GM21737 (cell line): ENCODE measurements around the gene PITX1.
"Not testable (repeated sequence)": the region's sequence is repeated elsewhere in the genome, so short reads cannot be mapped to it uniquely, and the experiment has no call there.

Experiments
- ATAC-seq: cut with Tn5 transposase; IDR thresholded peaks from one replicate; pipeline ENCODE4 v1.9.1; 2021; ENCODE audit warnings: mild to moderate bottlenecking, moderate library complexity; ENCODE audit not compliant: unreplicated experiment

PITX1 gene

GRCh38 chr5:135011355-135012032 is 22.5 kb downstream of the PITX1 start:
- no peak for ATAC-seq

- no peak for ATAC-seq
Measured at GRCh38 chr5:135010502-135011354, 23.3 kb downstream of the PITX1 start.

- ATAC-seq: no peak
Measured at GRCh38 chr5:135009736-135010501, 24.1 kb downstream of the PITX1 start.

DNA sequence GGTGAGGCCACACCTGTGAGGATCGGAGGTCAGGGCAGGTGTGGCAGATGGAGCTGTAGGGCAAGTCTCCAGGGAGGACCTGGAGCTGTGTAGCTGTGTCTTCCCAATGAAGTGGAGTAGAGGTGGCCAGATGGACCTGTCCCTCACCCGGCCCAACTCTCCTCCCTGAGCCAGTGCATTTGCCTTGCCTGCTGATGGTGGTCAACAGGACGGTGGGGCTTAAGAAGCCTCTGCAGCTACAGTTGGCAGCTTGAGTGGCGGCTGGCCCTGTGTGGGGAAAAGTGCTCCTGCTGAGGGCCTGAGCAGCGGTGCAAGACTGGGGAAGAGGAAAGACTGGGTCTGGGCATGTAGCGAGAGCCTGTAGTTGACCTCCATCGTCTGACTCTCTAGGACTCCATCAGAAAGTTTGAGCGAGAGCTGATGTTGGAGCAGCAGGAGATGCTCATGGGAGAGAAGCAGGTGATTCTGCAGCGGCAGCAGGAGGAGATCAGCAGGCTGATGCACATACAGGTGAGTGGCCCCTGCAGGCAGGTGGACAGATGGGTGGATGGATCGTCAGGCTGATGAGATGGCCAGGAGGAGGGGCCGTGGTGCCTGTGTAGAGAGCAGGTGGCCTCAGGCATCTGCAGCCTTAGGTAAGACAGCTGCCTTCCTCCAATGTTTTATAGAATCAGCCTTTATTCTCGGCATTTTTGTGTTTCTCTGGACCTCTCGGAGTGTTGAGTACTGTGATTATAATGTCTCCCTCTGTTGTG is 24.9 kb downstream of the PITX1 start:
- ATAC-seq: no peak

DNA sequence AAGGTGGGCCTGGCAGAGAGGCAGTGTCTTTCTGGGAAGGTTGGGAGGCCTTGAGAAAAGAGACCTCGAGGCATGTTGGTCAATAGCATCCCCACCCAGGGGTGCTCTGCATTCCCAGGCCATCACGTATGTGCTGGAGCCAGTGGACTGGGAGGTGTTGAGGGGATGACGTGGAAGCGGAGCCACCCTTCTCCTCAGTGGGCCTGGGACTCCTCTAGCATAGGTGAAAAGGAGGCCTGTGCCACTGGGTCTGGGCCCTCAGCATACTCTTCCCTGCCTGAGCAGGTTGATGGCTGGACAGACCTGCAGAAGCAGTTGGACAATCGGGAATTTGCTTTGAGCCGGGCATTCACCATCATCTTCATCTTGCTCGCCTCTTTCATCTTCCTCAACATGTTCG is 25.5 kb downstream of the PITX1 start:
- no peak for ATAC-seq

DNA sequence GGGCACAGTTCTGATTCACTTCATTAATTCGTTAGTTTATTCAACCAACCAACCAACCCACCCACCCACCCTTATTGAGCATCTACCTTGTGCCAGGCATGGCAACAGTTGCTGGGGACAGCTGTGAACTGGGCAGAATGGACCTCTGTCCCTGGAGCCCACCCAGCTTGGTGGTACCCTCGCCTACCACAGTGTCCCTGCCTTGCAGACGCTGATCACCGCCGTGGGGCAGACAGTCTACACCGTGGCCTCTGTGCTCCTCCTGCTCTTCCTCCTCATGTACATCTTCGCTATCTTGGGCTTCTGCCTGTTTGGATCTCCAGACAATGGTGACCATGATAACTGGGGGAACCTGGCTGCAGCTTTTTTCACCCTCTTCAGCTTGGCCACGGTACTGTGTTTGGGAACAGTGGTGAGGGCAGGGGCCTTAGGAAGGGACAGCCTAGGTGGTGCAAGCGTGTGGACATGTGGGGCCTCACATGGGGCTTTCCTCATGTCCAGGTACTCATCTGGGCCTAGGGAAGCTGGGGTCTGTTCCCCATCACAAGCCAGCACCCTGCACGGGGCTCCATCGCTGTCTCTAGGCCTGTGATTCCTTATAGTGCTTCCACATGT is 26.2 kb downstream of the PITX1 start:
- ATAC-seq: no peak

DNA sequence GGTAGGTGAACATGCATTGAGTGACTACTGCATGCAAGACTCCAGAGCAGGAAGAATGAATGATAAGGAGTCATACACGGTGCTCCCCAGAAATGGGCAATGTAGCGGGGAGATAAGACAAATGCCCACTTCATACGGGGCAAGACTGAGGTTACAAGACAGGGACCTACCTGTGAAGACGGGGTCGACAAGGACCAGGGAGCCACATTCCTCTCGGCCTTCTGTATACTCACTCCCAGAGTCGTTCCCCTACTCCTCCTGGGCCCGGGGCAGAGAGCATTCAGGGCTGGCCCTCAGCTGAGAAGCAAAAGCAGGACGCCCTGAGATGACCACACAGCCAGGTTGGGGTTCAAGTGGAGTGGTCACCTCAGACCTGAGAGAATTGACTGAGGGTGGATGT is 26.7 kb downstream of the PITX1 start:
- no peak for ATAC-seq

- no peak for ATAC-seq
Measured at GRCh38 chr5:135005076-135005475, 29.0 kb downstream of the PITX1 start.

DNA sequence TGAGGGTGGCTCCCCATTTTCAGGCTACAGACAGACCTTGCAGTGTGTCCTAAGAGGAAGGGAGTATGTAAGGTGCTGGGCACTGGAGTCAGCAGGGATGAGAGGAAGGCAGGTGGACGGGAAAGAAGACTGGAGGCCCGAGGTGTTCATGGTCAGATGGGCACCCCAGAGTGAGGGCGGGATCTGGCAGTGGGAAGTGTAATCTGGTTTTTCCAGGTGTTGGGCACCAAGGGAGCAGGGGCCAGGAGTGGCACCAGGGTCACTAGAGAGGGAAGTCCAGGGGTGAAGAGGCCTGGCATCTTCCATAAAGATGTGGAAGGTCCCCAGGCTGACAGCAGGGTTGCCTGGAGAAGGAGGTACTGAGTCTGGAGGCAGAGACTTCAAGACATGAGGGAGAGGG is 29.7 kb downstream of the PITX1 start:
- ATAC-seq: no peak

GRCh38 chr5:134998068-134998467 is 36.0 kb downstream of the PITX1 start:
- not testable (repeated sequence) for ATAC-seq

DNA sequence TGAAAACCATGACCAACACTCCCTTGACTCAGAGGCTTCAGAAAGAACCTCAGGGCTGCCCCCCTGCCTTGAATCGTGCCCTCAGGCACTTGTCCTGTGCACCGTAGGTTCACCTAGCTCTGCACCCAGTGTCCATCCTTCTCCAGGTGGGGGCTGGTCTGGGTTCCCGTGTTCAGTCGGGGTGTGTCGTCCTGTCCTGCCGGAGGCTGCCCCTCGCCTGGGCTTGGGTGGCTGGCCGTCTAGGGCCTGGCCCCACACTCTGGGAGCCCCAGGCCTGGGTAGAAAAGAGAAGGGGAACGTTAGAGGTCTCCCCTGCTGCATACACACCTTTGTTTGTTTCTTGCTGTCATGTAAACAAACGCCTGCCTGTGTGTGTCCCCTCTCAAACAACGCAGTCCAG is 37.0 kb downstream of the PITX1 start:
- no peak for ATAC-seq

DNA sequence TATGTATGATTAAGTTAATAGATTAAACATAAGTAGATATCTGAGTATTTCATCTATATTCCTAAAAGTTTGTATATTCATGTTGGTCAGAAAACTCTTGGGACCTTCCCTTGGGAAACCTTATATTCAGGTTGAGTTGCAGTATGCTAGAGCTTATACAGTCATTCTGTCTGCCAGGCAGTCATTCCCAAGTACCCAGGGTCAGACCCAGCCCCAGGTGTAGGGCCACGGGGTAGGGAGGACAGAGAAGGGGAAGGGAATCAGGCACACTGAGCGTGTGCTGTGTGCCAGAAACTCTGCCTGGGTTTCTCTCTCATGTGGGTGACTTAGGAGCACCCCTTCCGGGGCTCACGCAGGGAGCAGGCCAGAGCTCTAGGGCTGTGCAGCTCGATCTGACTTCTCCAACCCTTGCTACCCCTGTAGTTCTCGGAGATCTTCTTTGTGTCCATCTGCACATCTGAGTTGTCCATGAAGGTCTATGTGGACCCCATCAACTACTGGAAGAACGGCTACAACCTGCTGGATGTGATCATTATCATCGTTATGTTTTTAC is 38.1 kb downstream of the PITX1 start:
- ATAC-seq: no peak

DNA sequence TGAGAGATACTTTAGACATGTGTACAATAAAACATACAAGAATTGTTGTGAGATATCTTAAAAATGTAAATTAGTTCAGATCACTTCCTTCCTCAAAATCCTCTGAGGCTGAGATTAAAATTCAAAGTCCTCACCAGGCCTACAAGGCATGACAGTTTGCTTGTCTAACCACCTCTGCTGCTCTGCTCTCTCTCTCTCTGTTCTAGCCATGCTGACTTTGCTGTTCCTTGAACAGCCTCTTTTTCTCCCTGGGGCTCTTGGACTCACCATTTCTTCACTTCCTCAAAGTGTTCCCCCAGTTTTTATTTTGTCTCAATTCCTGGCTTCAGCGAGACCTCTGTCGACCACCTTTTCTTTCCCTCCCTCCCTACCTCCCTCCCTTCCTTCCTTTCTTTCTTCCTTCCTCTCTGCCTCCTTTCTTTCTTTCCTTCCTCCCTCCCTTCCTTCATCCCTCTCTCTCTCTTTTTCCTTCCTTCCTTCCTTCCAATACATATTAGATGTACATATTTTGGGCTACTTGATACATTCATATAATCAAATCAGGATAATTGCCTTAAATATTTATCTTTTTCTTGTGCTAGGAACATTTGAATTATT is 39.4 kb downstream of the PITX1 start:
- no peak for ATAC-seq

DNA sequence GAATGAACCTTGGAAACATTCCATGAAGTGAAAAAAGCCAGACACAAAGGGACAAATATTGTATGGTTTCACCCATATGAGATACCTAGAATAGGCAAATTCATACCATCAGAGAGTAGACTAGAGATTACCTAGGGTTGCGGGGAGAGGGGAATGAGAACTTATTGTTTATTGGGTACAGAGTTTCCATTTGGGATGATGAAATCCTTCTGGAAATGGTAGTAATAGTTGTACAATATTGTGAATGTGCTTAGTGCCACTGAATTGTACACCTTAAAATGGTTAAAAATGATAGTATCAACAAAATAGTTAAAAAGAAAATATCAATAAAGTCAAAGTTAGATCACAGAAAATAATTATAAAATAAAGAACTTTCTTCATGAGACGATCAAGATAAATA is 40.9 kb downstream of the PITX1 start:
- no peak for ATAC-seq

GRCh38 chr5:134992148-134992547 is 41.9 kb downstream of the PITX1 start:
- no peak for ATAC-seq

- ATAC-seq: not testable (repeated sequence)
Measured at GRCh38 chr5:134990183-134990582, 43.8 kb downstream of the PITX1 start.

DNA sequence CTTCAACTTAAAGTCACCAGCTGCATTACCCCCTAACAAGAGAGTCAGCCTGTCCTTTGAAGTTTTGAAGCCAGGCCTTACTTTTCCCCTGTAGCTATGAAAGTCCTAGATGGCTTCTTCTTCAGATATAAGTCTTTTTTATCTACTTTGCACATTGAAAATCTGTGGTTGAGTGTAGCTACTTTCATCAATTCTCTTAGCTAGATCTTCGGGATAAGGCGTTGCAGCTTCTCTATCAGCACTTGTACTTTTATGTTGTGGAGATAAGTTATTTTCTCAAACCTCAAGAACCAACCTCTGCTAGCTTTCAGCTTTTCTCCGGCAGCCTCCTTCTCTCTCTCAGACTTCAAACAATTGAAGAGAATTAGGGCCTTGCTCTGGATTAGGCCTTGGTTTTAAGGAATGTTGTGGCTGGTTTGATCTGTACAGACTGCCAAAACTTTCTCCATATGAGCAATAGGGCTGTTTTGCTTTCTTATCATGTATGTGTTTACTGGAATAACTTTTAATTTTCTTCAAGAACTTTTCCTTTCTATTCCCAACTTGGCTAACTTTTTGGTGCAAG is 44.7 kb downstream of the PITX1 start:
- ATAC-seq: no peak

DNA sequence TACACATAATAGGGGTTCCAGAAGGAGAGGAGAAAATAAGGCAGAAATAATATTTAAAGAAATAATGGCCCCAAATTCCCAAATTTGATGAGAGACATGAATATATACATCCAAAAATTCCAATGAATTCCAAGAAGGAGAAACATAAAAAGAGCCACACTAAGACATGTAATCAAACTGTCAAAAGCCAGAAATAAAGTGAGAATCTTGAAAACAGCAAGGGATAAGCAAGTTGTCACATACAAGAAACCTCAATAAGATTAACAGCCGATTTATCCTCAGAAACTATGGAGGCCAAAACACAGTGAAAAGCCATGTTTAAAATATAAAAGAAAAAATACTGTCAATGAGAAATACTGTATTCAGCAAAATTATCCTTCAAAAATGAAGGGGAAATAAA is 51.8 kb downstream of the PITX1 start:
- ATAC-seq: no peak

- no peak for ATAC-seq
Measured at GRCh38 chr5:134979416-134979815, 54.6 kb downstream of the PITX1 start.
